Common myeloid progenitor, CD34-positive (primary cell): ENCODE data around the gene SLC4A9.
A peak's percentile ranks its signal among the peaks of the same experiment; 100 is the strongest.

Source experiments
- CTCF ChIA-PET: fragments of 350-600 bp; sonication (Branson Sonifier 250); formaldehyde crosslinking; loops from one replicate; lab custom pipeline; 2021; ENCODE audit warnings: antibody characterized with exemption; lab: Charles Lee
- POLR2A ChIA-PET: fragments of 350-600 bp; sonication (Branson Sonifier 250); formaldehyde crosslinking; loops from one replicate; lab custom pipeline; 2021; ENCODE audit warnings: antibody characterized with exemption; lab: Charles Lee
- DNase-seq, 3 donors: peaks; one replicate each; pipeline versions ENCODE4 v3.0.0 to v3.0.0-alpha.2; 2013
- H3K27ac ChIP-seq, 2 experiments: 1 replicate in 1 of 2; 2 replicates in 1 of 2; pipeline ENCODE4 v1.7.0; 2013; ENCODE audit warnings: inconsistent platforms in 2 of 2, low read length in 2 of 2, mild to moderate bottlenecking in 2 of 2, low read depth in 1 of 2, moderate library complexity in 1 of 2; ENCODE audit not compliant: severe bottlenecking in 2 of 2, insufficient read depth in 1 of 2, poor library complexity in 1 of 2
- H3K27me3 ChIP-seq, 5 experiments: replicated peaks in 2 of 5; 1 replicate in 3 of 5; 2 replicates in 2 of 5; pipeline versions ENCODE4 v1.6.1 to v1.7.0; 2013; ENCODE audit warnings: low read length in 4 of 5, mild to moderate bottlenecking in 2 of 5, moderate library complexity in 2 of 5, inconsistent platforms in 1 of 5; ENCODE audit not compliant: insufficient read depth in 5 of 5, control insufficient read depth in 4 of 5
- H3K36me3 ChIP-seq, 4 experiments: 1 replicate in 2 of 4; 2 replicates in 2 of 4; pipeline versions ENCODE4 v1.6.1 to v1.7.0; 2013; ENCODE audit warnings: low read length in 3 of 4, control low read depth in 1 of 4, mild to moderate bottlenecking in 1 of 4; ENCODE audit not compliant: control insufficient read depth in 4 of 4, insufficient read depth in 4 of 4
- H3K4me1 ChIP-seq, 4 experiments: 1 replicate in 3 of 4; 2 replicates in 1 of 4; pipeline versions ENCODE4 v1.6.1 to v1.7.1; 2013; ENCODE audit warnings: low read length in 3 of 4, mild to moderate bottlenecking in 3 of 4, control low read depth in 1 of 4, inconsistent platforms in 1 of 4, moderate library complexity in 1 of 4; ENCODE audit not compliant: control insufficient read depth in 4 of 4, insufficient read depth in 4 of 4; ENCODE audit errors: control extremely low read depth in 1 of 4
- H3K4me3 ChIP-seq, 7 experiments: 1 replicate in 4 of 7; 2 replicates in 3 of 7; pipeline versions ENCODE4 v1.5.1 to v1.7.0; 2013; ENCODE audit warnings: mild to moderate bottlenecking in 7 of 7, low read length in 6 of 7, moderate library complexity in 6 of 7, inconsistent platforms in 2 of 7, low read depth in 2 of 7, control low read depth in 1 of 7; ENCODE audit not compliant: insufficient read depth in 4 of 7, control insufficient read depth in 1 of 7; ENCODE audit errors: extremely low read depth in 1 of 7
- H3K9me3 ChIP-seq, 5 experiments: 1 replicate in 4 of 5; 2 replicates in 1 of 5; pipeline versions ENCODE4 v1.6.1 to v1.7.1; 2013; ENCODE audit warnings: low read length in 4 of 5, mild to moderate bottlenecking in 2 of 5, inconsistent platforms in 1 of 5, low read depth in 1 of 5, moderate library complexity in 1 of 5; ENCODE audit not compliant: control insufficient read depth in 4 of 5, insufficient read depth in 2 of 5; ENCODE audit errors: control extremely low read depth in 1 of 5
- WGBS: methylation state at CpG from one replicate; pipeline ENCODE4 v1.1.5; 2013; ENCODE audit not compliant: insufficient coverage; 5-methylcytosine and 5-hydroxymethylcytosine counted together

Gene SLC4A9

DNA sequence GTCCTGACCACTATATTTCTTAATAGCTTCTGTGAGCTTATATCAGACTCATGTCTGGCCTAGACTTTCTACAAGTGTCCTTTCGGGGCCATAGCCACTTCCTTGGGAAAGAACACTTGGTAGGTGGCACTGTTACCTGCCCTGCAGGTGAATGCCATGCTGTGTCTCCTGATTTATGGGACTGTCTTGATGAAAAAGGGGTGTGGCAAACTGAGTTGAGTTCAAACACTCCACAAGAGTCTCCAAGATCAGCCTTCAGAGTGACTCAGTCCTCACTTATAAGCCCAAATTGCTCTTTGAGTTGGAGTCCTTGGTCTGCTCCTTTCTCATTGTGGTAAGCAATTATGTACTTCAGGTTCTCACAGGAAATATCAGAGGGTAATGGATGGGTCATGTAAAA is 31.7 kb downstream of the SLC4A9 start:
- no peaks in the 10 kb centered on the region for H3K36me3 ChIP-seq
- H3K27ac ChIP-seq, result no peak overlapping the region
- no peaks in the 10 kb centered on the region for H3K9me3 ChIP-seq
- no peak for DNase-seq
- WGBS, result no CpG with 5 or more reads among the region's 1 CpG
- H3K4me3 ChIP-seq, result no peak overlapping the region
- POLR2A ChIA-PET, result no interaction called here
- H3K4me1 ChIP-seq, result peaks cover 0 to 5% (median 0%) of the 10 kb centered on the region in 4 experiments
- no peaks in the 10 kb centered on the region for H3K27me3 ChIP-seq
- CTCF ChIA-PET, result interaction anchor here (1.4 to 1.5 kb wide), 2 partner anchors 19 to 29 kb away, joined by 3 to 5 read pairs; no protein-coding TSS in a partner anchor

DNA sequence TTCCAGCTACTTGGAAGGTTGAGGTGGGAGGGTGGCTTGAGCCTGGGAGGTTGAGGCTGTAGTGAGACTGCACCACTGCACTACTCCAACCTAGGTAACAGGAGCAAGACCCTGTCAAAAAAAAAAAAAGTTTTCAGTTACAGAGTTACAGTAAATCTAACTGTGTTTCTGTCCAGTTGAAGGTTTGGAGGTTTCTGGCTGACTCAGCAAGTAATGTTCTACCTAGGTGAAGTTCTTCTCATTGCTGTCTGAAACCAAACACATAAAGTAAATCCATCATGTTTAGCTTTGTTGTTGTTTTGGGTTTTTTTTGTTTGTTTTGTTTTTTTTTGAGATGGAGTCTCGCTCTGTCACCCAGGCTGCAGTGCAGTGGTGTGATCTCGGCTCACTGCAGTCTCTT is 33.7 kb downstream of the SLC4A9 start:
- Histone ChIP-seq H3K4me3 (no peak overlapping the region), H3K27me3 (no peaks in the 10 kb centered on the region), H3K4me1 (peaks cover 0 to 5% (median 0%) of the 10 kb centered on the region in 4 experiments), H3K27ac (no peak overlapping the region), H3K9me3 (no peaks in the 10 kb centered on the region), H3K36me3 (no peaks in the 10 kb centered on the region)
- DNase-seq, result peak in 1 of 3 donors; percentile 13
- CTCF ChIA-PET, result interaction anchor here (0.6 to 1.8 kb wide), 6 partner anchors 8 to 1199 kb away, joined by 3 to 5 read pairs (median 3); no protein-coding TSS in a partner anchor
- no CpG with 5 or more reads among the region's 2 CpGs for WGBS
- POLR2A ChIA-PET, result interaction anchor here (0.6 to 0.7 kb wide), 2 partner anchors 83 to 279 kb away, joined by 3 read pairs; partner anchors contain the start of gene DND1

DNA sequence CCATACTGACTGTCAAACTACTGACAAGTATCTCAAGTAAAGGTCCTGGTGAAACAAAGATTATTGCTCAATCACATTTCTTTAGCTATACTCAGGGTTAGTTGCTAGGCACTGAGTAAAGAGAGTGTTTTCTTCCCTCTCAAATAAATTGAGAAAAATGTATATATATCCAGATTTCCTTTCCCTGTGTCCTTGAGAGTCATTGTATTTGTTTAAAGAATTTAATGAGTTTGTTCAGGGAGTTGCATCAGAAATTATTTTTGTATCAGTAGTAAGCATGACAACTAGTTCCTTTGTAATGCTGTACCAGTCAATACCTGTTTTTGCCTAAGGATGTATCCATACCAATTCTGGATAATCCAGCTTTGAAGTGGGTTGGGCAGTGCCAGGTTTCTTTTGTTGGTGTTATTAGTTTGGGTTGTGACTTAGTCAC is 38.4 kb downstream of the SLC4A9 start:
- no peaks in the 10 kb centered on the region for H3K36me3 ChIP-seq

DNA sequence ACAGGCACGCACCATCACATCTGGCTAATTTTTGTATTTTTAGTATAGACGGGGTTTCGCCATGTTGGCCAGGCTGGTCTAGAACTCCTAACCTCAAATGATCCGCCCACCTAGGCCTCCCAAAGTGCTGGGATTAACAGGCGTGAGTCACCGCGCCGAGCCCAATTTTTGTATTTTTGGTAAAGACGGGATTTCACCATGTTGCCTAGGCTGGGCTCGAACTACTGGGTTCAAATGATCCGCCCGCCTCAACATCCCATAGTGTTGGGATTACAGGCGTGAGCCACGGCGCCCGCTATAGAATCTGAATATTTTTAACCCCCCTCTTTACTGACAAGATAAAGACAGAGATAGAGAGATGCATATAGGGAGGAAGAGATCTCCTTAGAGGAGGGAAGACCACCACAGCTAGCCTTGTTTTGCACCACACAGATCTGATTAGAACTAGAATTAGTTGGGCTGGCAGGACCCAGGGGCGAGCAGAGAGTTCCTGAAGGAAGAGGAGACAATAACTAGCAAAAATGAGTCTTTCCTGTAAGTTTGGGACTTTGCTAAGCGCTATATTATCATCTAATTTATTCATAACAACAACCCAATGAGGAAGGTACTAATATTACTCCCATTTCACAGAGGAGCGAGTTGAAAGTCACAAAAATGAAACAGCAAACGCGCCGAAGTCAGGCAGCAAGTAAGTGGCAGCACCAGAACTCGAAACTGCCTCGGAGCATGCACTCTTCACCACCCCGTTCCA is 40.2 kb downstream of the SLC4A9 start:
- Histone ChIP-seq H3K4me1 (peaks cover 6 to 31% (median 25%) of the 10 kb centered on the region in 4 experiments), H3K36me3 (peaks cover 0 to 2% (median 0%) of the 10 kb centered on the region in 4 experiments), H3K27ac (peak overlapping the region; percentile 81 to 85), H3K9me3 (no peaks in the 10 kb centered on the region), H3K4me3 (peak overlapping the region; percentile 82 to 100 (median 98)), H3K27me3 (no peaks in the 10 kb centered on the region)
- 49% methylated on average over 14 of the region's 25 CpGs for WGBS
- peak in 2 of 3 donors; percentile 57 to 67 for DNase-seq
- ChIA-PET CTCF (no interaction called here), POLR2A (interaction anchor here (1.8 kb wide), 1 partner anchor 147 kb away, joined by 5 read pairs; the partner anchor contains the start of gene EIF4EBP3)

More for the DNA sequence above, 38.4 kb downstream of the SLC4A9 start:
- ChIA-PET POLR2A (no interaction called here), CTCF (no interaction called here)
- H3K4me1 ChIP-seq, result peaks cover 6 to 19% (median 13%) of the 10 kb centered on the region in 4 experiments
- H3K27ac ChIP-seq, result no peak overlapping the region
- H3K9me3 ChIP-seq, result no peaks in the 10 kb centered on the region
- no peak for DNase-seq
- H3K4me3 ChIP-seq, result no peak overlapping the region
- no peaks in the 10 kb centered on the region for H3K27me3 ChIP-seq

DNA sequence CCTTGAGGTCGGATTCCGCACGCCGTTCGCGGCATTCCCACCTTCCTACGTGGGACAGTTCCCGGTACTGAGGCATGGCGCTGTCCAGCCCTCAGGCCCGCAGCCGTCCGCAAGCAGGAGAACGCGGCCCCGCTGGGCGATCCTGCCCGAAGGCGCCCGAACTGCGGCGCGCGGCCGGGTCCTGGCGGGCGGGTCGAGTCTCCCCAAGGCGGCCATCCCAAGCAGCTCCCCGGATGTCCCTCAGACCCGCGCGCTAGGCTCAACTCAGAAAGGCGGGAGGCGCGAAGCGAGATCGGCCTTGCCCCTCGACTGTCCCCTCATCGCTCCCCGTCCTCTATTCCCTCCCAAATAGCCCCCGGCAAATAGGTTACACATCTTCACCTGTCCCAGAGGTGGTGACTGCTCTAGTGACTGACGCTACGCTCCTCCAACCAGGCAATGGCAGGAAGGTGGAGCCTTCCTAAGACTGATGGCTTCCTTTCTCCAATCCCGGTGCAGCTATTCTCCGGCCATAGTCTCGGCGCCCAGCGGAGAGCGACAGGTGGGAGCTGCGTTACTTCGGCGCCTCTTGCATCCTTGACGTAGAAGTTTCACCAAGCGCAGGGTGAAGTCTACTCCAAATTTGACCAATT is 40.9 kb downstream of the SLC4A9 start:
- peak overlapping the region; percentile 82 to 100 (median 98) for H3K4me3 ChIP-seq
- H3K27ac ChIP-seq, result peak overlapping the region; percentile 81 to 85
- CTCF ChIA-PET, result interaction anchor here (1.0 to 1.6 kb wide), 5 partner anchors 11 to 290 kb away, joined by 3 to 4 read pairs (median 4); partner anchors contain the start of genes HARS1 and HARS2
- no peaks in the 10 kb centered on the region for H3K9me3 ChIP-seq
- H3K36me3 ChIP-seq, result peaks cover 0 to 3% (median 0%) of the 10 kb centered on the region in 4 experiments
- DNase-seq, result peak; percentile 94 to 97 (median 96)
- no peaks in the 10 kb centered on the region for H3K27me3 ChIP-seq
- POLR2A ChIA-PET, result interaction anchor here (0.5 to 1.8 kb wide), 4 partner anchors 29 to 147 kb away, joined by 4 to 5 read pairs (median 4); partner anchors contain the start of gene EIF4EBP3
- WGBS, result under 1% methylated on average over 41 of the region's 54 CpGs
- peaks cover 6 to 32% (median 25%) of the 10 kb centered on the region in 4 experiments for H3K4me1 ChIP-seq

DNA sequence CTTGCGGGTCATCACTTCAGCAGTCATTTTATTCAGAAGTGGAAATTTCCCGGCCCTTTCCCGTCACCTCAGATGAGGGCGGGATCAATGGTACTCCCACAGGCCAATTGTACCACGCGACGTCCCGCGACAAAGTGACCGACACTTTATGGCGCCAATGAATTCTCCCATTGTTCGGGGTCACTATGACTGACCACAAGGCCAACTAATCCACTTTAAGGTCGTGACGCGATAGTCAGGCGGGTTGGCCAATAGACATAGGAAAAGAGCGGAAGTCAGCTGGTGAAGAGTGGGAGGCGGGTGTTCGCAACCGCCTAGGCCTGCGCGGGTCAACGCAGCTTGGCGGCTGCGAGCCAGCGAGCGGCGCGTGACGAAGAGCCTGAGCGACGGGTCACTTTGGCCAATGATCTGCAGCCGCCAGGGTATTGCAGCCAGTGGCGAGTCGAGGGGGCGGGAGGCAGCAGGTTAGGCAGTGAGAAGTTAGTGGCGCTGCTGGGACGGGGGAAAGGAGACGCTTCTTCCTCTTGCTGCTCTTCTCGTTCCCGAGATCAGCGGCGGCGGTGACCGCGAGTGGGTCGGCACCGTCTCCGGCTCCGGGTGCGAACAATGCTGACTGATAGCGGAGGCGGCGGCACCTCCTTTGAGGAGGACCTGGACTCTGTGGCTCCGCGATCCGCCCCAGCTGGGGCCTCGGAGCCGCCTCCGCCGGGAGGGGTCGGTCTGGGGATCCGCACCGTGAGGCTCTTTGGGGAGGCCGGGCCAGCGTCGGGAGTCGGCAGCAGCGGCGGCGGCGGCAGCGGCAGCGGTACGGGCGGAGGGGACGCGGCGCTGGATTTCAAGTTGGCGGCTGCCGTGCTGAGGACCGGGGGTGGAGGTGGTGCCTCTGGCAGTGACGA is 41.6 kb downstream of the SLC4A9 start, which contains the start of gene ANKHD1:
ANKHD1 (plus strand) TSS at position 472 of the 896 bp plus-strand sequence; CDS start at position 607, 135 bp downstream.
- CTCF ChIA-PET, result interaction anchor here (1.0 to 1.6 kb wide), 7 partner anchors 10 to 289 kb away, joined by 3 to 4 read pairs (median 3); partner anchors contain the start of genes HARS1 and HARS2
- Histone ChIP-seq H3K27ac (peak within 1 kb of the TSS; percentile 81 to 91), H3K36me3 (peaks cover 0 to 9% (median 1%) of the 10 kb centered on the region in 4 experiments), H3K9me3 (no peaks in the 10 kb centered on the region), H3K27me3 (no peaks in the 10 kb centered on the region), H3K4me3 (peak within 1 kb of the TSS; percentile 82 to 100 (median 98)), H3K4me1 (peaks cover 6 to 32% (median 25%) of the 10 kb centered on the region in 4 experiments)
- WGBS, result under 1% methylated on average over 71 of the region's 83 CpGs
- peak; percentile 100 for DNase-seq
- POLR2A ChIA-PET, result interaction anchor here (0.5 to 1.8 kb wide), 4 partner anchors 29 to 146 kb away, joined by 4 to 5 read pairs (median 4); partner anchors contain the start of gene EIF4EBP3
